HepG2 (cell line): ENCODE measurements around the gene BCAS1. TPM values are rescaled to one million over a fixed set of nuclear protein-coding genes. Genes with fewer than 3 reads are reported as not detected.
A peak's percentile ranks its signal among the peaks of the same experiment; 100 is the strongest.

ENCODE experiments used
- CHD4 ChIP-seq: fragments of 200-600 bp; sonication (generic); IDR thresholded peaks from 2 replicates; pipeline ENCODE4 v1.7.0; 2017; ENCODE audit warnings: mild to moderate bottlenecking, low read length, borderline replicate concordance
- CREB1 ChIP-seq, 2 experiments: fragments of 450-650 bp in 1 of 2; IDR thresholded peaks; 2 replicates each; pipeline ENCODE4 v1.6.1; 2016 to 2017; ENCODE audit warnings: control low read depth in 1 of 2, mild to moderate bottlenecking in 1 of 2, missing compliant biosample characterization in 1 of 2, missing genetic modification characterization in 1 of 2
- ELF1 ChIP-seq: sonication (generic); formaldehyde crosslinking; IDR thresholded peaks from 2 replicates; pipeline ENCODE4 v1.4.0; 2020; ENCODE audit warnings: missing genetic modification reagents
- FOSL1 ChIP-seq: sonication (generic); formaldehyde crosslinking; IDR thresholded peaks from 2 replicates; pipeline ENCODE4 v1.9.0; 2021; ENCODE audit warnings: missing genetic modification reagents, borderline replicate concordance
- GLMP ChIP-seq: sonication (generic); formaldehyde crosslinking; IDR thresholded peaks from 2 replicates; pipeline ENCODE4 v1.9.0; 2021; ENCODE audit warnings: missing genetic modification reagents, mild to moderate bottlenecking, borderline replicate concordance
- GTF3A ChIP-seq: sonication (generic); formaldehyde crosslinking; conservative IDR thresholded peaks from 2 replicates; pipeline ENCODE4 v1.4.0; 2020; ENCODE audit warnings: mild to moderate bottlenecking, missing genetic modification reagents
- HNRNPL ChIP-seq: fragments of 200-400 bp; formaldehyde crosslinking; IDR thresholded peaks from 2 replicates; pipeline ENCODE4 v1.6.1; 2017; ENCODE audit warnings: mild to moderate bottlenecking, low read depth, low read length
- HOXA5 ChIP-seq: sonication (generic); formaldehyde crosslinking; IDR thresholded peaks from 2 replicates; pipeline ENCODE4 v1.4.0; 2020; ENCODE audit warnings: missing genetic modification reagents
- MBNL3 ChIP-seq: fragments of 250-450 bp; sonication (Bioruptor Pico); conservative IDR thresholded peaks from 2 replicates; pipeline ENCODE4 v1.8.0; 2022; ENCODE audit warnings: mild to moderate bottlenecking, inconsistent platforms
- MXD4 ChIP-seq: IDR thresholded peaks from 2 replicates; pipeline ENCODE4 v1.6.1; 2016; ENCODE audit warnings: mild to moderate bottlenecking, missing biosample characterization, missing genetic modification reagents
- MZF1 ChIP-seq: sonication (generic); formaldehyde crosslinking; IDR thresholded peaks from 2 replicates; pipeline ENCODE4 v1.8.1; 2023; ENCODE audit warnings: mild to moderate bottlenecking, missing genetic modification reagents, borderline replicate concordance
- NAIF1 ChIP-seq: sonication (generic); formaldehyde crosslinking; IDR thresholded peaks from 2 replicates; pipeline ENCODE4 v1.5.0; 2020; ENCODE audit warnings: mild to moderate bottlenecking, missing genetic modification reagents, borderline replicate concordance
- PLSCR1 ChIP-seq: sonication (generic); formaldehyde crosslinking; IDR thresholded peaks from 2 replicates; pipeline ENCODE4 v1.5.0; 2020; ENCODE audit warnings: missing genetic modification reagents, mild to moderate bottlenecking, borderline replicate concordance
- POLR2AphosphoS2 ChIP-seq: IDR thresholded peaks from 2 replicates; pipeline ENCODE4 v1.6.1; 2011; ENCODE audit warnings: low read depth, low read length, improper control_type of control experiment
- SMAD9 ChIP-seq: sonication (generic); formaldehyde crosslinking; IDR thresholded peaks from 2 replicates; pipeline ENCODE4 v1.5.1; 2020; ENCODE audit warnings: mild to moderate bottlenecking, missing genetic modification reagents
- SPEN ChIP-seq: sonication (generic); formaldehyde crosslinking; IDR thresholded peaks from 2 replicates; pipeline ENCODE4 v1.5.1; 2020; ENCODE audit warnings: low read depth, mild to moderate bottlenecking, missing genetic modification reagents
- TCF12 ChIP-seq, 2 experiments: fragments of 450-650 bp in 1 of 2; sonication (generic) in 1 of 2; formaldehyde crosslinking in 1 of 2; IDR thresholded peaks; 2 replicates each; pipeline versions ENCODE4 v1.6.1 to v1.8.0; 2017 to 2022; ENCODE audit warnings: antibody characterized with exemption in 1 of 2, mild to moderate bottlenecking in 1 of 2, missing genetic modification reagents in 1 of 2, moderate library complexity in 1 of 2
- WIZ ChIP-seq: sonication (generic); formaldehyde crosslinking; IDR thresholded peaks from 2 replicates; pipeline ENCODE4 v1.5.1; 2020; ENCODE audit warnings: mild to moderate bottlenecking, missing genetic modification reagents
- ZBTB46 ChIP-seq: sonication (generic); formaldehyde crosslinking; IDR thresholded peaks from 2 replicates; pipeline ENCODE4 v1.4.0; 2020; ENCODE audit warnings: mild to moderate bottlenecking, missing genetic modification reagents, borderline replicate concordance
- ZNF562 ChIP-seq: sonication (generic); formaldehyde crosslinking; IDR thresholded peaks from 2 replicates; pipeline ENCODE4 v1.8.0; 2022; ENCODE audit warnings: missing genetic modification reagents, borderline replicate concordance
- ZNF589 ChIP-seq: sonication (generic); formaldehyde crosslinking; conservative IDR thresholded peaks from 2 replicates; pipeline ENCODE4 v1.8.0; 2022; ENCODE audit warnings: mild to moderate bottlenecking, moderate library complexity, missing genetic modification reagents
- ZNF703 ChIP-seq: sonication (generic); formaldehyde crosslinking; IDR thresholded peaks from 2 replicates; pipeline ENCODE4 v1.5.1; 2020; ENCODE audit warnings: missing genetic modification reagents, mild to moderate bottlenecking, moderate library complexity, borderline replicate concordance
- ZNF713 ChIP-seq: sonication (generic); formaldehyde crosslinking; IDR thresholded peaks from 2 replicates; pipeline ENCODE4 v1.4.0; 2020; ENCODE audit warnings: mild to moderate bottlenecking, missing genetic modification reagents
- ZNF724P ChIP-seq: sonication (generic); formaldehyde crosslinking; IDR thresholded peaks from 2 replicates; pipeline ENCODE4 v1.8.0; 2022; ENCODE audit warnings: missing genetic modification reagents, borderline replicate concordance
- ZNF883 ChIP-seq: sonication (generic); formaldehyde crosslinking; IDR thresholded peaks from 2 replicates; pipeline ENCODE4 v1.5.1; 2020; ENCODE audit warnings: mild to moderate bottlenecking, missing genetic modification reagents; ENCODE audit errors: not compliant biosample characterization
- ZSCAN29 ChIP-seq: sonication (generic); formaldehyde crosslinking; conservative IDR thresholded peaks from 2 replicates; pipeline ENCODE4 v1.4.0; 2020; ENCODE audit warnings: mild to moderate bottlenecking, missing genetic modification reagents
- polyA plus RNA-seq, 8 experiments: library from polyadenylated mRNA; depleted of rRNA in 3 of 8; stranded (reverse) in 7 of 8; unstranded in 1 of 8; fragments of >200 nt; fragmentation: Illumina TruSeq in 4 of 8; extraction: Trizol in 4 of 8; gene quantifications; 2 replicates each; pipeline versions ENCODE4 v1.2.1 to v1.2.3, GENCODE V29; 2011 to 2016; ENCODE audit warnings: low read depth in 4 of 8, missing spikeins in 1 of 8, mixed read lengths in 1 of 8; ENCODE audit not compliant: insufficient read depth in 1 of 8
- total RNA-seq, 5 experiments: library from RNA; depleted of rRNA; stranded (reverse); fragments of >200 nt; fragmentation: Illumina TruSeq; extraction: Trizol; gene quantifications; 2 replicates each; pipeline ENCODE4 v1.2.3, GENCODE V29; 2016; ENCODE audit warnings: low read depth in 1 of 5

BCAS1 gene
- total and polyA plus RNA-seq, 2 of the 13 experiments (the other 11 are each of a cell fraction or from before 2014, with no cell fraction given), result 0.55 to 0.91 TPM

GRCh38 chr20:54107600-54108325, 37.4 kb upstream of the BCAS1 start (continued):
- TF ChIP-seq TCF12 (IDR thresholded peaks at IDR 0.05) (no peak), TCF12 (CRISPR knock-in tag; IDR thresholded peaks at IDR 0.05) (peak; percentile 79; the same call in 1 of the 2 replicates), ZBTB46 (CRISPR knock-in tag) (no peak; the same call in 1 of the 2 replicates), ZNF589 (CRISPR knock-in tag) (0 out of 2 replicates have a peak, but pooled peaks have one; percentile 65), CREB1 (IDR thresholded peaks at IDR 0.05) (peak; percentile 33; the same call in 1 of the 2 replicates), CREB1 (CRISPR knock-in tag; IDR thresholded peaks at IDR 0.05) (peak; percentile 90), MZF1 (CRISPR knock-in tag) (peak; percentile 61; the same call in 1 of the 2 replicates), ELF1 (CRISPR knock-in tag) (peak; percentile 83), ZNF724P (CRISPR knock-in tag) (peak; percentile 51; the same call in 1 of the 2 replicates), ZNF562 (CRISPR knock-in tag) (no peak), ZNF713 (CRISPR knock-in tag) (0 out of 2 replicates have a peak, but pooled peaks have one; percentile 57), HOXA5 (CRISPR knock-in tag) (no peak; the same call in none of the 2 replicates), PLSCR1 (CRISPR knock-in tag) (no peak), FOSL1 (no peak), NAIF1 (CRISPR knock-in tag) (0 out of 2 replicates have a peak, but pooled peaks have one; percentile 22), ZNF703 (no peak), GLMP (CRISPR knock-in tag) (no peak), MBNL3 (no peak), SPEN (CRISPR knock-in tag) (peak; percentile 83; the same call in 1 of the 2 replicates), GTF3A (CRISPR knock-in tag) (0 out of 2 replicates have a peak, but pooled peaks have one; percentile 73), WIZ (CRISPR knock-in tag) (no peak), ZNF883 (CRISPR knock-in tag) (peak; percentile 84), HNRNPL (no peak), ZSCAN29 (CRISPR knock-in tag) (peak; percentile 98), SMAD9 (CRISPR knock-in tag) (peak; percentile 91), MXD4 (CRISPR knock-in tag) (peak; percentile 35; the same call in 1 of the 2 replicates), POLR2AphosphoS2 (no peak), CHD4 (0 out of 2 replicates have a peak, but pooled peaks have one; percentile 70)
